Panc1 (cell line): Measurements from ENCODE around the gene UACA. TPM values are rescaled to one million over a fixed set of nuclear protein-coding genes. Genes with fewer than 3 reads are reported as not detected.

ENCODE experiments used
- ATAC-seq: fragments of 200-7000 bp; cut with Tn5 transposase; 2 replicates; pipeline ENCODE4 v1.9.1; 2020; ENCODE audit warnings: mild to moderate bottlenecking, moderate library complexity
- BruUV-seq: library from RNA; stranded (reverse); fragments of 400-500 nt; replicated peaks from 2 replicates; lab custom pipeline; 2021; lab: Mats Ljungman, UMichigan
- CTCF ChIA-PET: fragments of 300-600 bp; sonication (Branson Sonifier 250); formaldehyde crosslinking; loops from one replicate; lab custom pipeline; 2022; ENCODE audit warnings: antibody characterized with exemption; lab: Charles Lee
- POLR2A ChIA-PET: fragments of 300-600 bp; sonication (Branson Sonifier 250); formaldehyde crosslinking; loops from one replicate; lab custom pipeline; 2022; ENCODE audit warnings: antibody characterized with exemption; lab: Charles Lee
- DNase-seq: peaks from one replicate; pipeline ENCODE4 v3.0.0-alpha.2; 2010; ENCODE audit warnings: low read depth, low spot score
- H3K27ac ChIP-seq: 2 replicates; pipeline ENCODE4 v1.5.1; 2011; ENCODE audit warnings: mild to moderate bottlenecking, low read length, inconsistent platforms
- H3K27me3 ChIP-seq: fragments of 200-500 bp; sonication (Bioruptor generic); 2 replicates; pipeline ENCODE4 v1.6.0; 2014; ENCODE audit warnings: low read length, inconsistent platforms; ENCODE audit not compliant: control insufficient read depth, insufficient read depth
- H3K36me3 ChIP-seq: fragments of 200-500 bp; sonication (Bioruptor generic); 2 replicates; pipeline ENCODE4 v1.5.1; 2014; ENCODE audit warnings: inconsistent platforms, mild to moderate bottlenecking, low read length, moderate library complexity; ENCODE audit not compliant: control insufficient read depth, insufficient read depth
- H3K4me1 ChIP-seq: 2 replicates; pipeline ENCODE4 v1.5.1; 2011; ENCODE audit warnings: inconsistent platforms, mild to moderate bottlenecking, low read length, moderate library complexity; ENCODE audit not compliant: control insufficient read depth, insufficient read depth
- H3K4me3 ChIP-seq, 2 experiments: 2 replicates each; pipeline ENCODE4 v1.5.1; 2011 to 2012; ENCODE audit warnings: low read depth in 2 of 2, low read length in 2 of 2, mild to moderate bottlenecking in 2 of 2, inconsistent platforms in 1 of 2, moderate library complexity in 1 of 2
- H3K9me3 ChIP-seq: fragments of 200-500 bp; sonication (Bioruptor generic); 2 replicates; pipeline ENCODE4 v1.5.1; 2014; ENCODE audit warnings: low read depth, mild to moderate bottlenecking, inconsistent platforms, low read length, moderate library complexity; ENCODE audit not compliant: control insufficient read depth, insufficient read depth
- POLR2AphosphoS5 ChIP-seq: IDR thresholded peaks from 2 replicates; pipeline ENCODE4 v1.6.1; 2012; ENCODE audit warnings: mild to moderate bottlenecking, low read depth, low read length, moderate library complexity
- SIN3A ChIP-seq: IDR thresholded peaks from 2 replicates; pipeline ENCODE4 v1.6.1; 2012; ENCODE audit warnings: low read depth, mild to moderate bottlenecking, low read length, moderate library complexity, borderline replicate concordance; ENCODE audit not compliant: insufficient read depth
- TCF7L2 ChIP-seq: IDR thresholded peaks from 2 replicates; pipeline ENCODE4 v1.6.1; 2011; ENCODE audit warnings: mild to moderate bottlenecking, low read depth, low read length, inconsistent platforms
- in situ Hi-C: cut with HindIII; loops from 2 replicates; pipeline ENCODE4 v1.10.0; 2016; ENCODE audit warnings: low sequenced_read_pairs, low pct_unique_long_range_greater_than_20kb
- intact Hi-C: fragments of 100-400 bp; cut with micrococcal nuclease; formaldehyde crosslinking; loops from one replicate; pipeline ENCODE4 v1.10.0; 2022; ENCODE audit not compliant: unreplicated experiment
- total RNA-seq: library from RNA; stranded (reverse); gene quantifications from one replicate; pipeline ENCODE4 v1.2.1, GENCODE V29; 2021; ENCODE audit not compliant: unreplicated experiment
- TF ChIP-seq, protein P1 (sequence below), 2 experiments: IDR thresholded peaks; 2 replicates each; pipeline ENCODE4 v1.6.1; 2011 to 2012; ENCODE audit warnings: low read depth in 2 of 2, control low read depth in 1 of 2, low read length in 1 of 2, mild to moderate bottlenecking in 1 of 2, moderate library complexity in 1 of 2; ENCODE audit not compliant: insufficient read depth in 1 of 2
- TF ChIP-seq, protein P2 (sequence below): fragments of 450-650 bp; IDR thresholded peaks from 2 replicates; pipeline ENCODE4 v1.5.1; 2017; ENCODE audit warnings: mild to moderate bottlenecking

The UACA gene
- total RNA-seq, 1 experiment from 2014 or later: 303 TPM

DNA sequence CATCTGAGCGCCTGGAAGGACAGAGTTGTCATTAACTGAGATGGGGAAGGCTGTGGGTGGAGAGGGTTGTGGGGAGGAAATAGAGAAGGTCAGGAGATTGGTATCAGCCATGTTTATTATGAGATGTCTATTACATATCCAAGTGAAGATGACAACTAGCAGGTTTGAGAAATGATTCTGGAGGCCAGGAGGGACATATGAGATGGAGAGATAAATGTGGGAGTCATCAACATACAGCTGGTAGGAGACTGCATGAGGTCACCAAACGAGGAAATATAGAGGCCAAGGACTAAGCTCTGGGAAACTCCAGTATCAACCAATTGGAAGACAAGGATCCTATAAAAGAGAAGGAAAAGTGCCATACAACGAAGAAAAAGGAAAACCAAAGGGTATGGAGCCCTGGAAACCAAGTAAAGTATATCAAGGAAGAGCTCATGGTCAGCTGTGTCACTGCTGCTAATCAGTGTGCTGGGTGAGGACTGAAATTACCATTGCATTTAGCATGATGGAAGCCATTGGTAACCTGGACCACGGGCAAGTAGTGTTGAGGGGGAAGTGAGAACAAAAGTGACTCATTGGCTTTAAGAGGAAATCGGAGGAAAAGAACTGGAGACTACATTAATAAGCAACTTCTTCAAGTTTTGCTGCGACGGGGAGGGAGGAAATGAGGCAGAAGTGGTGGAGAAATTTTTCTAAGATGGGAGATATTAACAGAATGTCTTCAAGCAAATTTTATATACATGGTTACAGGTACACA lies 14.0 kb upstream of the UACA start:
- POLR2A ChIA-PET: interaction anchor here (1.1 kb wide), 1 partner anchor 9 kb away, joined by 10 read pairs; no protein-coding TSS in a partner anchor
- TF ChIP-seq TCF7L2: no peak
- no peak for TF ChIP-seq SIN3A
- TF ChIP-seq, protein P1, sequence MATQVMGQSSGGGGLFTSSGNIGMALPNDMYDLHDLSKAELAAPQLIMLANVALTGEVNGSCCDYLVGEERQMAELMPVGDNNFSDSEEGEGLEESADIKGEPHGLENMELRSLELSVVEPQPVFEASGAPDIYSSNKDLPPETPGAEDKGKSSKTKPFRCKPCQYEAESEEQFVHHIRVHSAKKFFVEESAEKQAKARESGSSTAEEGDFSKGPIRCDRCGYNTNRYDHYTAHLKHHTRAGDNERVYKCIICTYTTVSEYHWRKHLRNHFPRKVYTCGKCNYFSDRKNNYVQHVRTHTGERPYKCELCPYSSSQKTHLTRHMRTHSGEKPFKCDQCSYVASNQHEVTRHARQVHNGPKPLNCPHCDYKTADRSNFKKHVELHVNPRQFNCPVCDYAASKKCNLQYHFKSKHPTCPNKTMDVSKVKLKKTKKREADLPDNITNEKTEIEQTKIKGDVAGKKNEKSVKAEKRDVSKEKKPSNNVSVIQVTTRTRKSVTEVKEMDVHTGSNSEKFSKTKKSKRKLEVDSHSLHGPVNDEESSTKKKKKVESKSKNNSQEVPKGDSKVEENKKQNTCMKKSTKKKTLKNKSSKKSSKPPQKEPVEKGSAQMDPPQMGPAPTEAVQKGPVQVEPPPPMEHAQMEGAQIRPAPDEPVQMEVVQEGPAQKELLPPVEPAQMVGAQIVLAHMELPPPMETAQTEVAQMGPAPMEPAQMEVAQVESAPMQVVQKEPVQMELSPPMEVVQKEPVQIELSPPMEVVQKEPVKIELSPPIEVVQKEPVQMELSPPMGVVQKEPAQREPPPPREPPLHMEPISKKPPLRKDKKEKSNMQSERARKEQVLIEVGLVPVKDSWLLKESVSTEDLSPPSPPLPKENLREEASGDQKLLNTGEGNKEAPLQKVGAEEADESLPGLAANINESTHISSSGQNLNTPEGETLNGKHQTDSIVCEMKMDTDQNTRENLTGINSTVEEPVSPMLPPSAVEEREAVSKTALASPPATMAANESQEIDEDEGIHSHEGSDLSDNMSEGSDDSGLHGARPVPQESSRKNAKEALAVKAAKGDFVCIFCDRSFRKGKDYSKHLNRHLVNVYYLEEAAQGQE (IDR thresholded peaks at IDR 0.05; ENCODE audit: insufficient read depth in 1 of 2, low read depth in 2 of 2, low read length in 1 of 2): no peak
- TF ChIP-seq POLR2AphosphoS5: no peak
- TF ChIP-seq, protein P2, sequence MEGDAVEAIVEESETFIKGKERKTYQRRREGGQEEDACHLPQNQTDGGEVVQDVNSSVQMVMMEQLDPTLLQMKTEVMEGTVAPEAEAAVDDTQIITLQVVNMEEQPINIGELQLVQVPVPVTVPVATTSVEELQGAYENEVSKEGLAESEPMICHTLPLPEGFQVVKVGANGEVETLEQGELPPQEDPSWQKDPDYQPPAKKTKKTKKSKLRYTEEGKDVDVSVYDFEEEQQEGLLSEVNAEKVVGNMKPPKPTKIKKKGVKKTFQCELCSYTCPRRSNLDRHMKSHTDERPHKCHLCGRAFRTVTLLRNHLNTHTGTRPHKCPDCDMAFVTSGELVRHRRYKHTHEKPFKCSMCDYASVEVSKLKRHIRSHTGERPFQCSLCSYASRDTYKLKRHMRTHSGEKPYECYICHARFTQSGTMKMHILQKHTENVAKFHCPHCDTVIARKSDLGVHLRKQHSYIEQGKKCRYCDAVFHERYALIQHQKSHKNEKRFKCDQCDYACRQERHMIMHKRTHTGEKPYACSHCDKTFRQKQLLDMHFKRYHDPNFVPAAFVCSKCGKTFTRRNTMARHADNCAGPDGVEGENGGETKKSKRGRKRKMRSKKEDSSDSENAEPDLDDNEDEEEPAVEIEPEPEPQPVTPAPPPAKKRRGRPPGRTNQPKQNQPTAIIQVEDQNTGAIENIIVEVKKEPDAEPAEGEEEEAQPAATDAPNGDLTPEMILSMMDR: no peak
- BruUV-seq: no TSS peak
- intact Hi-C loops: no loop called here
- Histone ChIP-seq H3K4me1 (peaks cover 15% of the 10 kb centered on the region), H3K9me3 (no peaks in the 10 kb centered on the region), H3K27me3 (no peaks in the 10 kb centered on the region), H3K4me3 (no peak overlapping the region), H3K27ac (peak overlapping the region; percentile 85), H3K36me3 (no peaks in the 10 kb centered on the region)
- DNase-seq (no peak), ATAC-seq (no peak)
- in situ Hi-C loops: no loop called here
- CTCF ChIA-PET: interaction anchor here (0.7 kb wide), 1 partner anchor 124 kb away, joined by 6 read pairs; no protein-coding TSS in a partner anchor

DNA sequence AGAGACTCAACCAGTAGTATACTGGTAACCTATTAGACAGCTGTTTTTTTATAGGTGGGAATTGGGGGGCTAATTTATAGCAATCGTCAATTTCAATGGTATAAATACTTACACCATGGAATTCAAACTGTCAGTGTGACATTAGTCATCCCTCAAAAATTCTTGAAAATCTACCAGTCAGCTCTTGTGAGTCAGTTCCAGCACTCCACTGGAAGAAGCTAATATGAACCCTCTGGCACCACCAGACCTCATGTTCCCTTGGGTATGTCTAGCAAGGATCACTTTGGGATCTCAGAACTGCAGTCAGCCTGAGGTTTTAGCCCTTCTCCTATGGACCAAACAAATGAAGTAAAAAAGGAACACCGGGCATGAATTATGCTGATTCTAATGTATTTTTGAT lies 11.8 kb upstream of the UACA start:
- peaks cover 27% of the 10 kb centered on the region for H3K4me1 ChIP-seq
- no peak for DNase-seq
- H3K4me3 ChIP-seq: no peak overlapping the region
- TF ChIP-seq TCF7L2: no peak
- TF ChIP-seq POLR2AphosphoS5: no peak
- TF ChIP-seq, protein P2: no peak
- ChIA-PET CTCF (no interaction called here), POLR2A (interaction anchor here (0.6 kb wide), 1 partner anchor 14 kb away, joined by 5 read pairs; no protein-coding TSS in a partner anchor)
- in situ Hi-C loops: no loop called here
- BruUV-seq: no TSS peak
- H3K36me3 ChIP-seq: no peaks in the 10 kb centered on the region
- H3K27me3 ChIP-seq: no peaks in the 10 kb centered on the region
- H3K27ac ChIP-seq: peak overlapping the region; percentile 74
- intact Hi-C loops: no loop called here
- ATAC-seq: no peak
- H3K9me3 ChIP-seq: no peaks in the 10 kb centered on the region
